Activated CD8-positive, alpha-beta memory T cell treated with anti-CD3 and anti-CD28 coated beads, Interleukin-2, amount 50 U/mL, for 4 hours (primary cell): ENCODE measurements around the gene BPIFB2.

ENCODE experiments used
- DNase-seq: peaks from one replicate; pipeline ENCODE4 v3.0.0-alpha.2; 2020

The BPIFB2 gene

GRCh38 chr20:32986331-32986966 is 21.1 kb upstream of the BPIFB2 start:
- DNase-seq: no peak

GRCh38 chr20:32987044-32987825 is 20.3 kb upstream of the BPIFB2 start:
- no peak for DNase-seq

GRCh38 chr20:32988008-32988407 is 19.5 kb upstream of the BPIFB2 start:
- DNase-seq: no peak

GRCh38 chr20:32989507-32990283 is 17.8 kb upstream of the BPIFB2 start:
- no peak for DNase-seq

- no peak for DNase-seq
Observed at GRCh38 chr20:32990426-32990825, 17.1 kb upstream of the BPIFB2 start.

- no peak for DNase-seq
Observed at GRCh38 chr20:32991383-32991782, 16.1 kb upstream of the BPIFB2 start.

GRCh38 chr20:32991792-32992641 is 15.5 kb upstream of the BPIFB2 start:
- no peak for DNase-seq

GRCh38 chr20:32993496-32994050 is 13.9 kb upstream of the BPIFB2 start:
- DNase-seq: peak; percentile 45

GRCh38 chr20:32995802-32996201 is 11.7 kb upstream of the BPIFB2 start:
- DNase-seq: no peak

- no peak for DNase-seq
Observed at GRCh38 chr20:32997431-32997830, 10.1 kb upstream of the BPIFB2 start.

- DNase-seq: no peak
Observed at GRCh38 chr20:32999603-33000250, 7.8 kb upstream of the BPIFB2 start.

GRCh38 chr20:33000802-33001466 is 6.6 kb upstream of the BPIFB2 start:
- no peak for DNase-seq

GRCh38 chr20:33002087-33002808 is 5.3 kb upstream of the BPIFB2 start:
- DNase-seq: no peak

- no peak for DNase-seq
Observed at GRCh38 chr20:33004141-33004751, 3.3 kb upstream of the BPIFB2 start, which contains the start of gene SUN5. Gene SUN5, minus strand, starts transcription at chr20:33004433. Its CDS starts 93 bp downstream, at chr20:33004340.

GRCh38 chr20:33005132-33005566 is 2.4 kb upstream of the BPIFB2 start:
- DNase-seq: peak; percentile 32

GRCh38 chr20:33005908-33006775 is 1.4 kb upstream of the BPIFB2 start:
- no peak for DNase-seq

- DNase-seq: no peak
Observed at GRCh38 chr20:33006776-33007375, 628 bp upstream of the BPIFB2 start.
